CD8-positive, alpha-beta memory T cell (primary cell): ENCODE measurements around the gene DMPK. TPM values are rescaled to one million over a fixed set of nuclear protein-coding genes. Genes with fewer than 3 reads are reported as not detected.

Source experiments
- CTCF ChIA-PET: fragments of 350-600 bp; sonication (Branson Sonifier 250); formaldehyde crosslinking; loops from one replicate; lab custom pipeline; 2021; ENCODE audit warnings: antibody characterized with exemption; lab: Charles Lee
- POLR2A ChIA-PET: fragments of 350-600 bp; sonication (Branson Sonifier 250); formaldehyde crosslinking; loops from one replicate; lab custom pipeline; 2021; ENCODE audit warnings: antibody characterized with exemption; lab: Charles Lee
- DNase-seq, 5 donors: peaks; one replicate each; pipeline versions ENCODE4 v3.0.0 to v3.0.0-alpha.2; 2020 to 2022; ENCODE audit warnings: mixed read lengths in 1 of 5
- H3K27ac ChIP-seq: one replicate; pipeline ENCODE4 v1.7.0; 2013; ENCODE audit warnings: low read depth, mild to moderate bottlenecking, low read length, moderate library complexity
- H3K27me3 ChIP-seq: 2 replicates; pipeline ENCODE4 v1.7.0; 2013; ENCODE audit warnings: low read length, mild to moderate bottlenecking; ENCODE audit not compliant: insufficient read depth, poor library complexity, severe bottlenecking
- H3K36me3 ChIP-seq: 2 replicates; pipeline ENCODE4 v1.7.0; 2013; ENCODE audit warnings: mild to moderate bottlenecking, low read length, moderate library complexity; ENCODE audit not compliant: insufficient read depth
- H3K4me1 ChIP-seq: 2 replicates; pipeline ENCODE4 v1.7.0; 2013; ENCODE audit warnings: mild to moderate bottlenecking, low read length, moderate library complexity; ENCODE audit not compliant: insufficient read depth
- H3K4me3 ChIP-seq: 2 replicates; pipeline ENCODE4 v1.7.0; 2013; ENCODE audit warnings: mild to moderate bottlenecking, low read length
- H3K9me3 ChIP-seq: 2 replicates; pipeline ENCODE4 v1.7.0; 2013; ENCODE audit warnings: mild to moderate bottlenecking, low read length
- H3K27ac Mint-ChIP-seq, 8 donors: one replicate each; pipeline ENCODE4 v1.8.0; 2020 to 2021; ENCODE audit warnings: mixed read lengths in 8 of 8, mild to moderate bottlenecking in 6 of 8, inconsistent platforms in 3 of 8, moderate library complexity in 3 of 8
- H3K27me3 Mint-ChIP-seq, 2 donors: one replicate each; pipeline ENCODE4 v1.8.0; 2020 to 2021; ENCODE audit warnings: mixed read lengths in 2 of 2, mild to moderate bottlenecking in 1 of 2, moderate library complexity in 1 of 2
- H3K36me3 Mint-ChIP-seq, 3 donors: one replicate each; pipeline ENCODE4 v1.8.0; 2020 to 2021; ENCODE audit warnings: mixed read lengths in 3 of 3, inconsistent platforms in 1 of 3, mild to moderate bottlenecking in 1 of 3
- H3K4me1 Mint-ChIP-seq, 3 donors: one replicate each; pipeline ENCODE4 v1.8.0; 2020 to 2021; ENCODE audit warnings: mixed read lengths in 3 of 3, inconsistent platforms in 1 of 3, mild to moderate bottlenecking in 1 of 3
- H3K4me3 Mint-ChIP-seq, 7 donors: one replicate each; pipeline ENCODE4 v1.8.0; 2020 to 2021; ENCODE audit warnings: mixed read lengths in 7 of 7, mild to moderate bottlenecking in 6 of 7, moderate library complexity in 4 of 7, inconsistent platforms in 2 of 7
- H3K9me3 Mint-ChIP-seq, 5 donors: one replicate each; pipeline ENCODE4 v1.8.0; 2020 to 2022; ENCODE audit warnings: mixed read lengths in 5 of 5, mild to moderate bottlenecking in 3 of 5, moderate library complexity in 2 of 5, inconsistent platforms in 1 of 5
- polyA plus RNA-seq: library from polyadenylated mRNA; unstranded; fragments of 300-500 nt; fragmentation: Illumina TruSeq; gene quantifications from one replicate; pipeline ENCODE4 v1.2.3, GENCODE V29; 2021
- total RNA-seq, 2 experiments: library from RNA; stranded (reverse); gene quantifications; one replicate each; pipeline ENCODE4 v1.2.3, GENCODE V29; 2021

DMPK gene
- total and polyA plus RNA-seq, 3 experiments from 2014 or later = 1.6 to 28.2 (median 27.1) TPM

- Histone ChIP-seq H3K36me3 (no peaks in the 10 kb centered on the region), H3K4me1 (peaks cover 4% of the 10 kb centered on the region), H3K4me3 (no peak overlapping the region), H3K9me3 (no peaks in the 10 kb centered on the region), H3K27me3 (no peaks in the 10 kb centered on the region), H3K27ac (no peak overlapping the region)
- Mint-ChIP-seq H3K4me1 (peaks cover 3 to 5% (median 3%) of the 10 kb centered on the region in 3 donors), H3K9me3 (no peaks in the 10 kb centered on the region), H3K36me3 (peaks cover 0 to 2% (median 0%) of the 10 kb centered on the region in 3 donors), H3K27ac (no peak overlapping the region), H3K27me3 (peaks cover 4 to 5% of the 10 kb centered on the region in 2 donors), H3K4me3 (no peak overlapping the region)
- ChIA-PET CTCF (interaction anchor here (1.6 to 2.6 kb wide), 2 partner anchors 20 to 42 kb away, joined by 3 to 11 read pairs; partner anchors contain the start of genes DMWD and SIX5), POLR2A (no interaction called here)
- DNase-seq = no peak
Observed at GRCh38 chr19:45812297-45812696, 30.0 kb upstream of the DMPK start.

- no peaks in the 10 kb centered on the region for H3K4me1 ChIP-seq
- peaks cover 4 to 5% of the 10 kb centered on the region in 2 donors for H3K27me3 Mint-ChIP-seq
- ChIA-PET CTCF (no interaction called here), POLR2A (no interaction called here)
- H3K4me1 Mint-ChIP-seq = no peaks in the 10 kb centered on the region
- H3K27ac ChIP-seq = peak overlapping the region; percentile 73
- H3K4me3 ChIP-seq = no peak overlapping the region
- H3K9me3 ChIP-seq = no peaks in the 10 kb centered on the region
- no peak for DNase-seq
- no peak overlapping the region for H3K4me3 Mint-ChIP-seq
- no peaks in the 10 kb centered on the region for H3K36me3 ChIP-seq
- H3K27ac Mint-ChIP-seq = peak overlapping the region in 1 of 8 donors; percentile 92
- H3K27me3 ChIP-seq = no peaks in the 10 kb centered on the region
- no peaks in the 10 kb centered on the region for H3K9me3 Mint-ChIP-seq
- H3K36me3 Mint-ChIP-seq = no peaks in the 10 kb centered on the region
Observed at GRCh38 chr19:45809643-45810159, 27.4 kb upstream of the DMPK start.

GRCh38 chr19:45805719-45806118 lies 23.4 kb upstream of the DMPK start:
- peak overlapping the region in 2 of 8 donors; percentile 46 to 53 for H3K27ac Mint-ChIP-seq
- no peaks in the 10 kb centered on the region for H3K36me3 ChIP-seq
- no peaks in the 10 kb centered on the region for H3K4me1 Mint-ChIP-seq
- H3K9me3 Mint-ChIP-seq = no peaks in the 10 kb centered on the region
- no peak overlapping the region for H3K4me3 ChIP-seq
- H3K27ac ChIP-seq = no peak overlapping the region
- no peaks in the 10 kb centered on the region for H3K4me1 ChIP-seq
- ChIA-PET POLR2A (no interaction called here), CTCF (interaction anchor here (2.2 to 2.3 kb wide), 2 partner anchors 12 to 36 kb away, joined by 7 to 8 read pairs; partner anchors contain the start of gene SIX5)
- no peaks in the 10 kb centered on the region for H3K36me3 Mint-ChIP-seq
- no peaks in the 10 kb centered on the region for H3K27me3 ChIP-seq
- no peak overlapping the region for H3K4me3 Mint-ChIP-seq
- DNase-seq = no peak
- peaks cover 0 to 11% of the 10 kb centered on the region in 2 donors for H3K27me3 Mint-ChIP-seq
- no peaks in the 10 kb centered on the region for H3K9me3 ChIP-seq

- H3K27ac ChIP-seq = no peak overlapping the region
- H3K27ac Mint-ChIP-seq = no peak overlapping the region
- no peak overlapping the region for H3K4me3 Mint-ChIP-seq
- no peaks in the 10 kb centered on the region for H3K36me3 Mint-ChIP-seq
- no peak overlapping the region for H3K4me3 ChIP-seq
- H3K27me3 ChIP-seq = no peaks in the 10 kb centered on the region
- CTCF ChIA-PET = interaction anchor here (2.2 to 2.3 kb wide), 2 partner anchors 12 to 35 kb away, joined by 7 to 8 read pairs; partner anchors contain the start of gene SIX5
- H3K27me3 Mint-ChIP-seq = peaks cover 0 to 16% of the 10 kb centered on the region in 2 donors
- no peaks in the 10 kb centered on the region for H3K4me1 Mint-ChIP-seq
- H3K4me1 ChIP-seq = no peaks in the 10 kb centered on the region
- no peaks in the 10 kb centered on the region for H3K9me3 ChIP-seq
- H3K9me3 Mint-ChIP-seq = no peaks in the 10 kb centered on the region
- DNase-seq = no peak
- POLR2A ChIA-PET = no interaction called here
- H3K36me3 ChIP-seq = no peaks in the 10 kb centered on the region
Observed at GRCh38 chr19:45804959-45805230, 22.6 kb upstream of the DMPK start.

DNA sequence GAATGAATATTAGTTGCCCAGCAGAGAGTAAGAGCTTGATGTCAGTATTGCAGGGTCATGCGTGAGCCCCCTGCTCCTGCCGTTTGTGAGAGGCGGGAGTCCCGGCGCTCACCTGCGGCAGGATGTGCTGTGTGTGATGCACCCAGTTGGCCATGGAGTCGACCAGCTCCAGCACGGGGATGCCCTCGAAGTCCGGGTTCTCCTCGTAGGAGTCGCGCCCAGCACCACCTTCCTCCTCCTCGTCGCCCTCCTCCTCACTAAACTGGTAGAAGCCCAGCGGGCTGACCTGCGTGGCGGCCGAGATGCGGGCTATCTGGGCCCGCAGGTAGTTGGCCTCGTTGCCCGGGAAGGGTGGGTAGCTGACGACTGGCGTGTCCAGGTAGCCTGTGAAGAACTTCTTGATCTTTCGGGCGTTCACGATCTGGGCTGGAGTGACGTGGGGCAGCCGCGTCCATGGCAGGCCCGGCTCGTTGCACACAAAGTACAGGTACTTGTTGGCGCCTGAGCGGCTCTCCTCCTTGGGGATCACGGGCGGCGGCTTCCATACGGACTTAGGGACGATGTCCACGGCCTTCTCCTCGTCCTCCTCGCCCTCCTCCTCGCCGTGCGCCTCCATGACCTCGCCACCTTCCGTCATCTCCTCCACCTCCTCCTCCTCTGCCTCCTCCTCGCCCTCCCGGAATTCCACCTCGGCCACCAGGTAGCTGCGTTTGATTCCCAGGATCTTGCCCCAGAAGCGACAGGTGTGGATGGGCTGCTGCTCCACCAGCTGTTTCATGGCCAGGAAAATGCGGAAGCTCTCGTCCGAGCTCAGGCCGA lies 22.1 kb upstream of the DMPK start:
- Histone ChIP-seq H3K9me3 (no peaks in the 10 kb centered on the region), H3K4me1 (peaks cover under 1% of the 10 kb centered on the region), H3K4me3 (no peak overlapping the region), H3K36me3 (no peaks in the 10 kb centered on the region), H3K27me3 (no peaks in the 10 kb centered on the region), H3K27ac (no peak overlapping the region)
- ChIA-PET POLR2A (no interaction called here), CTCF (interaction anchor here (1.2 to 2.3 kb wide), 2 partner anchors 12 to 35 kb away, joined by 4 to 8 read pairs; partner anchors contain the start of gene SIX5)
- no peaks in the 10 kb centered on the region for H3K4me1 Mint-ChIP-seq
- peak overlapping the region in 1 of 8 donors; percentile 9 for H3K27ac Mint-ChIP-seq
- H3K36me3 Mint-ChIP-seq = no peaks in the 10 kb centered on the region
- no peaks in the 10 kb centered on the region for H3K9me3 Mint-ChIP-seq
- no peak overlapping the region for H3K4me3 Mint-ChIP-seq
- peaks cover 0 to 12% of the 10 kb centered on the region in 2 donors for H3K27me3 Mint-ChIP-seq
- no peak for DNase-seq

DNA sequence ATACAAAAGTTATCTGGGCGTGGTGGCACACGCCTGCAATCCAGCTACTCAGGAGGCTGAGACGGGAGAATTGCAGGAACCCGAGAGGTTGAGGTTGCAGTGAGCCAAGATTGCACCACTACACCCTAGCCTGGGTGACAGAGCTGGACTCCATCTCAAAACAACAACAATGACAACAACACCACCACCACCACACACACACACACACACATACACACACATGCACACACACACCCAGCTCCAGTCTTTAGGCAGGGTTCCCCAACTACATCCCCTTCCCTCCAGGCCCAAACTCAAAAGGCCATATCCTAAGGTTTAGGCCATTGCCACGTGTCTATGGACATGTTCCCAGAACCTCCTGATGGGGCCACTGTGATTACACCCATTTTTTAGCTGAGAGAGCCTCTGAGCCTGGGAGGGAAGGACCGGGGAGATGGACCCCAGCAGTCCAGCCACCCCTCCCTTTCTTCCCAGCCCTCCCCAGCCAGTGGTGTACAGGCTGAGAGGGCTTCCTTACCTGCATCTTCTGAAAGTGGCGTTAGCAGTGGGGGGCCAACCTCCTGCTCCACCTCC lies 19.4 kb upstream of the DMPK start:
- POLR2A ChIA-PET = no interaction called here
- Histone ChIP-seq H3K36me3 (no peaks in the 10 kb centered on the region), H3K4me3 (no peak overlapping the region), H3K27me3 (no peaks in the 10 kb centered on the region), H3K27ac (no peak overlapping the region), H3K9me3 (no peaks in the 10 kb centered on the region), H3K4me1 (peaks cover 7% of the 10 kb centered on the region)
- Mint-ChIP-seq H3K36me3 (no peaks in the 10 kb centered on the region), H3K27me3 (peaks cover 8 to 20% of the 10 kb centered on the region in 2 donors), H3K4me1 (peaks cover 4 to 6% (median 5%) of the 10 kb centered on the region in 3 donors), H3K27ac (no peak overlapping the region), H3K9me3 (no peaks in the 10 kb centered on the region), H3K4me3 (peak overlapping the region in 1 of 7 donors; percentile 28)
- CTCF ChIA-PET = interaction anchor here (15.3 kb wide), 1 partner anchor 33 kb away, joined by 182 read pairs; the partner anchor contains the start of gene SIX5
- no peak for DNase-seq

DNA sequence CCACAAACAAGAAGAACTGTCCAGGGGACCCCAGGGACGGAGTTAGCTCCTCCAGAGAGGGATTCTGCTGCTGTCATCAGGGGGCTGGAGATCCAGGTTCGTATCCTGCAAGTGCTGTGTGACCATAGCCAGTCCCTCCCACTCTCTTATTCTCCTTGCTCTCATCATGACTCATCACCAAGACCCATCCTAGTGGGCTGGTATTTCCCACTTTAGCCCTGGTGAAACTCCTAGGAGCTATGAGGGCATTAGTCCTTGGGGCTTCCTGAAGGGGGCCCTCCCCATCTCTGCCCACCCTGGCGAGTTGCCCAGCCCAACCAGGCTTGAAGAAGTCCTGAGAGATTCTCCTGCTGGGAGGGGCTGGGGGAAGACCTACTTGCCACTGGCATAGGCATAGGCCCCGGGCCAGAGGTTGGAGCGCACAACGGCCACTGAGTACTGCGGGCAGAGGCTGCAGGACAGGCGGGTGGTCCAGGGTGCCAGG lies 17.8 kb upstream of the DMPK start:
- Mint-ChIP-seq H3K36me3 (no peaks in the 10 kb centered on the region), H3K4me3 (no peak overlapping the region), H3K9me3 (no peaks in the 10 kb centered on the region), H3K27me3 (peaks cover 11 to 20% of the 10 kb centered on the region in 2 donors), H3K4me1 (peaks cover 4 to 6% (median 5%) of the 10 kb centered on the region in 3 donors), H3K27ac (no peak overlapping the region)
- peaks cover 5% of the 10 kb centered on the region for H3K27me3 ChIP-seq
- no peak for DNase-seq
- no peaks in the 10 kb centered on the region for H3K9me3 ChIP-seq
- no peaks in the 10 kb centered on the region for H3K36me3 ChIP-seq
- H3K4me3 ChIP-seq = no peak overlapping the region
- ChIA-PET POLR2A (interaction anchor here (0.8 to 2.8 kb wide), 2 partner anchors 30 to 33 kb away, joined by 4 to 36 read pairs; partner anchors contain the start of gene SIX5), CTCF (interaction anchor here (1.3 to 15.3 kb wide), 5 partner anchors 14 to 31 kb away, joined by 4 to 182 read pairs (median 11); partner anchors contain the start of gene SIX5)
- H3K4me1 ChIP-seq = peaks cover 7% of the 10 kb centered on the region
- H3K27ac ChIP-seq = no peak overlapping the region
